Activated CD8-positive, alpha-beta memory T cell treated with anti-CD3 and anti-CD28 coated beads for 24 hours (primary cell): ENCODE measurements around the gene UPK1B.
A peak's percentile ranks its signal among the peaks of the same experiment; 100 is the strongest.
"Not testable (repeated sequence)": the region's sequence is repeated elsewhere in the genome, so short reads cannot be mapped to it uniquely, and the experiment has no call there.

Source experiments
- DNase-seq: peaks from one replicate; pipeline ENCODE4 v3.0.0-alpha.2; 2020

UPK1B gene

GRCh38 chr3:119173325-119173724, at the start of gene UPK1B:
Gene UPK1B (plus strand): TSS chr3:119173598. CDS start chr3:119186742, 13,144 bp downstream.
- no peak for DNase-seq

GRCh38 chr3:119125342-119125741, 48.1 kb upstream of the UPK1B start:
- DNase-seq, result no peak

- DNase-seq, result no peak
Measured at GRCh38 chr3:119125742-119126504, 47.5 kb upstream of the UPK1B start.

- not testable (repeated sequence) for DNase-seq
Measured at GRCh38 chr3:119130291-119130690, 43.1 kb upstream of the UPK1B start.

GRCh38 chr3:119132291-119132690, 41.1 kb upstream of the UPK1B start:
- not testable (repeated sequence) for DNase-seq

- not testable (repeated sequence) for DNase-seq
Measured at GRCh38 chr3:119139360-119139759, 34.0 kb upstream of the UPK1B start.

GRCh38 chr3:119140466-119140865, 32.9 kb upstream of the UPK1B start:
- no peak for DNase-seq

GRCh38 chr3:119145128-119145499, 28.3 kb upstream of the UPK1B start:
- DNase-seq, result no peak

- peak; percentile 62 for DNase-seq
Measured at GRCh38 chr3:119145500-119146167, 27.8 kb upstream of the UPK1B start, which contains the start of gene TEX55. Gene TEX55 (plus strand): TSS chr3:119146165. CDS start chr3:119146190, 25 bp downstream.

- no peak for DNase-seq
Measured at GRCh38 chr3:119146578-119147375, 26.6 kb upstream of the UPK1B start.

GRCh38 chr3:119147494-119147893, 25.9 kb upstream of the UPK1B start:
- no peak for DNase-seq

GRCh38 chr3:119148493-119149180, 24.8 kb upstream of the UPK1B start:
- no peak for DNase-seq

GRCh38 chr3:119149484-119149883, 23.9 kb upstream of the UPK1B start:
- DNase-seq, result no peak

- no peak for DNase-seq
Measured at GRCh38 chr3:119156868-119157267, 16.5 kb upstream of the UPK1B start.

- DNase-seq, result no peak
Measured at GRCh38 chr3:119157971-119158370, 15.4 kb upstream of the UPK1B start.

GRCh38 chr3:119160361-119160760, 13.0 kb upstream of the UPK1B start:
- no peak for DNase-seq

- DNase-seq, result no peak
Measured at GRCh38 chr3:119160815-119161214, 12.6 kb upstream of the UPK1B start.

- DNase-seq, result no peak
Measured at GRCh38 chr3:119161240-119161639, 12.2 kb upstream of the UPK1B start.

- not testable (repeated sequence) for DNase-seq
Measured at GRCh38 chr3:119164745-119165144, 8.7 kb upstream of the UPK1B start.

GRCh38 chr3:119170821-119171220, 2.6 kb upstream of the UPK1B start:
- DNase-seq, result no peak

- DNase-seq, result no peak
Measured at GRCh38 chr3:119175872-119176756, 2.7 kb downstream of the UPK1B start.

GRCh38 chr3:119176778-119177177, 3.4 kb downstream of the UPK1B start:
- no peak for DNase-seq
